ENCODE results near the gene ROCK2.
"Not testable (repeated sequence)": the region's sequence is repeated elsewhere in the genome, so short reads cannot be mapped to it uniquely, and the experiment has no call there.

The ROCK2 gene

GRCh38 chr2:11340717-11341116 lies 3.7 kb downstream of the ROCK2 start:
- DNase-seq (ENCODE audit: low read depth in 2 of 2): no peak

DNA sequence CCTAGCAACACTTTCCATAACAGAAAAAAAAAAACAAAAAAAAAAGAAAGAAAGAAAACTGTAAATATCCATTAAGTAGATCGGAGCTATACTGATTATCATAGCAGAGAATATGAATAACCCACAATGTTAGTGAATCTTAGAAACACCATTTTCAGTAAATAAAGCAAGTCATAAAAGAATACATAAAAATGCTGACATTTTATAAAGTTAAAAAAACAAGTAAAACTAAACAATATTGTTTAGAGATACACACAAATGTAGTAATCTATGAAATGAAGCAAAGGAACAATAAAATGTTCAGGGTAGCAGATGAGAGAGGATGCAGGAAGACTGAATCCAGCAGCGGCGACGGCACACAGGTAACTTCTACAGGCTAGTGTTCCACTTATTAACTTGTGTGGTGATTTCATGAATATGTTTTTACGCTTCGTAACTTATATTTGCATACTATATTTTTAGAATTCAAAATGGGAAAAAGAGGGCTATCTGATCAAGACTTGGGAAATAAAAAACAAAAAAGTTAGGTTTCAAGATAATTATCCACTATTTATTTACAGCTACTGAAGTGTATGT lies 4.8 kb downstream of the ROCK2 start:
- DNase-seq (ENCODE audit: low read depth in 2 of 2): no peak

DNA sequence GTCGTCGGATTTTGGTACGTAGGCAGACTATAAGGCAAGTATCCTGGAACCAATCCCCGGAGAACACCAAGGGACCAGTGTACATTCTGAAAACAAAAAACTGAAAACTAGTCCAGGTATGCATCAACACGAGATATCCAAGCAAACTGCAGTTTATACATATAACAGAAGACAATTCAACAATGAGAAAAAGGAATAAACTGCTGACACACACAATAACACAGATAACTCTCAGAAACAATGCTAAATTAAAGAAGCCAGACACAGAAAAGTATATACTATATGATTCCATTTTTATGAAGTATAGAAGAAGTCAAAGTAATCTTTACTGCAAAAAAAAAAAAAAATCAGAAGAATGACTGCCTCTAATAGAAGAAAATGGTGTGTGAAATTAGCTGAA lies 5.9 kb downstream of the ROCK2 start:
- no peak for DNase-seq (ENCODE audit: low read depth in 2 of 2)

- no peak for DNase-seq (ENCODE audit: low read depth in 2 of 2)
These were observed 6.5 kb downstream of the ROCK2 start for GRCh38 chr2:11337909-11338308.

- DNase-seq (ENCODE audit: low read depth in 2 of 2): no peak
These were observed 8.2 kb downstream of the ROCK2 start for GRCh38 chr2:11336189-11336588.

DNA sequence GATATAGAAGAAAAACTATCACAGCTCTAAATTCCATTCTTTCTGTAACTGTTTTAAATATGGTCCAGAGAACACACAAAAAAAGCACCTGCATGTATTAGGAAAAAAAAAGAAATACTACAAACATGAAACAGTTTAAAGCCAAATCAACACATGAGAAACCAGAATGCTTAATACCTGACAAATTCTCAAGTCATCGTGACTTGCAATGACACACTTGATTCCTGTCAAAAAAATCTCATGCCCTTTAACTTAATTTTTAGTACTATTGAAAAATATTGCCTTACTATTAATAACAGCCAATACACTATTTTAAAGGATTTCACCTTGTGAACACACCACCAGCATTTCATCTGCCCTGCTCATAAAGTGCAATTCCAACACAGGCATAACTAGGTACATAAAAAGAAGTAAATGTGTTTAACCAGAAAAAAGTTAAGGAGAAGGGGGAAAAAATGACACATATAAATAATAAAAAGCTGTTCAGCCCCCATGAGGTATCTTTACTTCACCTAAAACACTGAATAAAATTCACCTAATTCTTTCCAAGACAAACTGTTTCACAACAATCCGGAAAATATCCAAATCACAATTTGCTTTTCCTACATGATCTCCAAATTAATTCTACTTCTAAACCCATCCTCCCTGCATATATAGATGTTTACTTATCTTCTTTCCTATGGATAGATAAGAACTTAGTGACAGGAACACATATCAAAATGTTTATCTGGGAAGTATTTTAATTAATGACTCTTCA lies 10.8 kb downstream of the ROCK2 start:
- DNase-seq (ENCODE audit: low read depth in 2 of 2): no peak

DNA sequence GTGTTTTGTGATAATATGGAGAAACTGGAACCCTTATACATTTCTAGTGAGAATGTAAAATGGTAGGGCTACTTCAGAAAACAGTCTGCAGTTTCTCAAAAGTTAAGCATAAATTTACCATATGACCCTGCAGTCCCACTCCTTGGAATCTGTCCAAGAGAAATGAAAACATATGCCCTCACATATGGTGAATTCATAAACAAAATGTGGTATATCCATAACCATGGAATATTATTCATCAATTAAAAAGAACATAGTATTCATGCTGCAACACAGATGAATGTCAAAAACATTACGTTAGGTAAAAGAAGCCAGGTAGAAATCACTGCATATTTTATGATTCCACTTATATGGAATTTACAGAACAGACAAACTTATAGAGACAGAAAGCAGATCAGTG lies 11.8 kb downstream of the ROCK2 start:
- no peak for DNase-seq (ENCODE audit: low read depth in 2 of 2)

DNA sequence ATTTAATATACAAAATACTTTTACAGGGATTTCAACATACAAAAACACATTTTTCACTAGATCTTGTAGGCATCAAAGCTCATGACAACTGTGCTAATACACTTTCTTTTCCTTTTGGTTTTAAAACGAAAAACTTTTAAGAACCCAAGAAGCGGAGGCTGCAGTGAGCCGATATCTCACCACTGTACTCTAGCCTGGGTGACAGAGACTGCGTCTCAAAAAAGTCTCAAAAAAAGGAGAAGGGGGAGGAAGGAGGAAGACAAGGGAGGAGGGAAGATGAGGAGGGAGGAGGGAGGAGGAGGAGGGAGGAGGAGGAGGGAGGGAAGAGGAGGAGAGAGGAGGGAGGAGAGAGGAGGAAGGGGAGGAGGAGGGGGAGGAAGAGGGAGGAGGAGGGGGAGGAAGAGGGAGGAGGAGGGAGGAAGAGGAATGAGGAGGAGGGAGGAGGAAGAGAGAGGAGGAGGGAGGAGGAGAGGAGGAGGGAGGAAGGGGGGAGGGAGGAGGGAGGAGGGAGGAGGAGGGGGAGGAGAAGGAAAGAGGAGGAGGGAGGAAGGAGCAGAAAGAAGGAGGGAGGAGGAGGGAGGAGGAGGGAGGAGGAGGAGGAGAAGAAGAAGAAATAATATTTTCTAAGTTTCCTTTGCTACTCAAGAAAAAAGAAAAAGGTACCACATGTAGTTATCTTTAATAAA lies 13.8 kb downstream of the ROCK2 start:
- no peak for DNase-seq (ENCODE audit: low read depth in 2 of 2)

DNA sequence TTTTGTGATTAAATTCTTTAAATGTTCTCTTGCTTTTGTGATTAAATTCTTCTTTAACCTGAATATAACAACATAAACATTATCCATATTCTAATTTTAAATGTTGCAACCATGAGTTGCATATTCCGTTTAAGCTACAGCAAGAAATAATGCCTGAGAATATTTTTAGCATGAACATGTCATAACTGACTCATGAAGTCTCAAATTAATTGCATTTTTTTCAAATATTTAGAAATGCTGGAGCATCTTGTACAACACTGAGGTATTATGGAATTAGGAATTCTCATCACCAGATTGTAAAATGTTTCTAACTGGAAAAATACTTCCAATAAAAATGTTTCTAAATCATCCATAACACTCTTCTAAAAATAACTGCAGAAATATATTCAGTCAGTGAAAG lies 14.7 kb downstream of the ROCK2 start:
- DNase-seq (ENCODE audit: low read depth in 2 of 2): no peak

DNA sequence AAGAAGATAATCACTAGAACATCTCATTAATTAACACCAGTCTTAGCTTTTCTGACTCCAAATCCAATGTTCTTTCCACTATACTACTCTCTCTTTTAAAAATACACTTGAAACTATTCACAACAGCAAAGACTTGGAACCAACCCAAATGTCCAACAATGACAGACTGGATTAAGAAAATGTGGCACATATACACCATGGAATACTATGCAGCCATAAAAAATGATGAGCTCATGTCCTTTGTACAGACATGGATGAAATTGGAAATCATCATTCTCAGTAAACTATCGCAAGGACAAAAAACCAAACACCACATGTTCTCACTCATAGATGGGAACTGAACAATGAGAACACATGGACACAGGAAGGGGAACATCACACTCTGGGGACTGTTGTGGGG lies 15.9 kb downstream of the ROCK2 start:
- not testable (repeated sequence) for DNase-seq (ENCODE audit: low read depth in 2 of 2)

- no peak for DNase-seq (ENCODE audit: low read depth in 2 of 2)
These were observed 16.6 kb downstream of the ROCK2 start for GRCh38 chr2:11327871-11328270.

- no peak for DNase-seq (ENCODE audit: low read depth in 2 of 2)
These were observed 17.7 kb downstream of the ROCK2 start for GRCh38 chr2:11326677-11327211.

DNA sequence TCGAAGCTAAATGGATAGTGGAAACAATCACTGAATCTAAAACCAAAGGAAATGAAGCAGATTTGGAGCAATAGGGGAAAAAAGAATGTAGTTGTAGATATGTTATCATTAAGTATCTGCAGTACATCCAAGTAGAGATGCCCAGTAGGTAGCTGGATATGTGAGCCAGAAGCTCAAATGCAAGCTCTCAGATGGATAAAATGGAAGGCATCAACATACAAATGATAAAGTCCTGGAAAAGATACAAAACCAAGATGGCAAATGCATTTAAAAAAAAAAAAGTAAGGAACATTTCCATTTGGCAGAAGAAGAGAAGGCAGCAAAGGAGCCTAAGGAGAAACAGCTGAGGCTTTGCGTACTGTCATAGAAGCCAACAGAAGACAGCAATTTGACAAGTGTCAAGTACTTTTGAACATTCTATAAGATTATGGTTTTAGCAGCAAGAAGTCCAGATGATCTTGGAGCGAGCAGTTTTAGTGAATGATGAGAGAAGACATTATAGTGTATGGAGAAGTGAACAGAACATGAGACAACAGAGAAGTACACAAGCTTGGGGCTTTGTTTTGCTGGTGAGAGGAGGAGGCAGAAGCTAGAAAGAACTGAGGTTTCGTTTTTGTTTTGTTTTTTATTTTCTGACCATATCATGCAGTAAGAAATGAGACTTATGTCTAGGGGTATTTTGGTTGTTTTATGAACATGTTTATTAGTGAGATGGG lies 18.3 kb downstream of the ROCK2 start:
- no peak for DNase-seq (ENCODE audit: low read depth in 2 of 2)

GRCh38 chr2:11321847-11322246 lies 22.6 kb downstream of the ROCK2 start:
- no peak for DNase-seq (ENCODE audit: low read depth in 2 of 2)

DNA sequence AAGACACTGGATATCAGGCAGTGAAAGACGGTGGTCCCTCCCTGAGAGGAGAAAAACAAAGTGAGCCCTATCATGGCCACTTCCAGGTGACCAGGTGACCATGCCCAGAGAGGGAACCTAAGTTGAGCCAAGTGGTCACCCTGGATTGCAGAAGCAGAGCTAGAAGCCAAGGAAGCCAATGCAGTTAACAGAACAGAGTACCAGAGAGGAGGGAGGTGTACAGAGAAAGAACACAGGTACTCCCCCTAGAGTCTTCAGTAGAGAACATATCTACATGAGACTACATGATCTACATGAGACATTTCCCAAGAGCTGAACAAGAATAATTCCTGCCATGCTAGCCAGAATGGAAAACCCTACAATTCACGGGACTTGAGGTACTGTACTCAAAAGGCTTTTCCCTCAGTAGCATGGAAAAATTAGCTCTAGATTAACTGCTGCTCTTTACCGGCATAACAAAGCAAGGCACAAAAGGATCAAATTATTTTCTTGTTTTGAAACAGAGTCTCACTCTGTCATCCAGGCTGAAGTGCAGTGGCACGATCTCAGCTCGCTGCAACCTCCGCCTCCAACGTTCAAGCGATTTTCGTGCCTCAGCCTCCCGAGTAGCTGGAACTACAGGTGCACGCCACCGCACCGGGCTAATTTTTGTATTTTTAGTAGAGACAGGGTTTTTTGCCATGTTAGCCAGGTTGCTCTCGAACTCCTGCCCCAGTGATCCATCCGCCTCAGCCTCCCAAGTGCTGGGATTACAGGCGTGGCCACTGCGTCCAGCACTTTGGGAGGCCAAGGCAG lies 23.5 kb downstream of the ROCK2 start:
- no peak for DNase-seq (ENCODE audit: low read depth in 2 of 2)

- no peak for DNase-seq (ENCODE audit: low read depth in 2 of 2)
These were observed 24.5 kb downstream of the ROCK2 start for GRCh38 chr2:11319939-11320338.

GRCh38 chr2:11315074-11315705 lies 29.2 kb downstream of the ROCK2 start:
- no peak for DNase-seq (ENCODE audit: low read depth in 2 of 2)

GRCh38 chr2:11314487-11314886 lies 29.9 kb downstream of the ROCK2 start:
- DNase-seq (ENCODE audit: low read depth in 2 of 2): no peak

- DNase-seq (ENCODE audit: low read depth in 2 of 2): no peak
These were observed 31.5 kb downstream of the ROCK2 start for GRCh38 chr2:11312770-11313471.

- DNase-seq (ENCODE audit: low read depth in 2 of 2): no peak
These were observed 32.9 kb downstream of the ROCK2 start for GRCh38 chr2:11311543-11311942.
